Gastrocnemius medialis (tissue), 4 donors: ENCODE results near the gene GNAI2.

Source experiments
- CTCF ChIP-seq, 5 experiments: fragments of 450-650 bp in 3 of 5; fragments of 200-600 bp in 2 of 5; sonication (generic) in 2 of 5; IDR thresholded peaks in 4 of 5; conservative IDR thresholded peaks in 1 of 5; 1 replicate in 4 of 5; 2 replicates in 1 of 5; pipeline ENCODE4 v1.5.1; 2016 to 2019; ENCODE audit warnings: antibody characterized with exemption in 5 of 5, mild to moderate bottlenecking in 3 of 5, moderate library complexity in 3 of 5
- POLR2A ChIP-seq, 2 donors: fragments of 450-650 bp; IDR thresholded peaks; one replicate each; pipeline ENCODE4 v1.6.1; 2017; ENCODE audit warnings: antibody characterized with exemption in 2 of 2, mild to moderate bottlenecking in 2 of 2, moderate library complexity in 2 of 2

GRCh38 chr3:50239649-50240048 lies 3.6 kb downstream of the GNAI2 start:
- TF ChIP-seq CTCF (IDR thresholded peaks at IDR 0.05 in 4 of 5, conservative IDR thresholded peaks at IDR 0.05 in 1 of 5) (no peak), POLR2A (IDR thresholded peaks at IDR 0.05) (no peak)
